WERI-Rb-1 (cell line): ENCODE results near the gene TMEM120A.
"Not testable (repeated sequence)": the region's sequence is repeated elsewhere in the genome, so short reads cannot be mapped to it uniquely, and the experiment has no call there.

Experiments
- DNase-seq: peaks from one replicate; pipeline ENCODE4 v3.0.0-alpha.2; 2020
- H3K27ac ChIP-seq: fragments of 250-450 bp; sonication (Bioruptor Pico); 2 replicates; pipeline ENCODE4 v1.5.1; 2020; ENCODE audit warnings: mild to moderate bottlenecking, moderate library complexity
- H3K27me3 ChIP-seq: fragments of 250-450 bp; sonication (Bioruptor Pico); 2 replicates; pipeline ENCODE4 v1.5.1; 2021; ENCODE audit warnings: mild to moderate bottlenecking, low read depth, moderate library complexity; ENCODE audit not compliant: insufficient read depth, severe bottlenecking
- H3K36me3 ChIP-seq: fragments of 250-450 bp; sonication (Bioruptor Pico); 2 replicates; pipeline ENCODE4 v1.5.1; 2020; ENCODE audit warnings: mild to moderate bottlenecking, moderate library complexity
- H3K4me3 ChIP-seq: 2 replicates; pipeline ENCODE4 v1.5.1; 2011; ENCODE audit warnings: low read depth, mild to moderate bottlenecking, control low read depth, low read length
- H3K9me3 ChIP-seq: fragments of 250-450 bp; sonication (Bioruptor Pico); 2 replicates; pipeline ENCODE4 v1.5.1; 2021; ENCODE audit warnings: mild to moderate bottlenecking, moderate library complexity; ENCODE audit not compliant: severe bottlenecking
- TF ChIP-seq, protein P1 (sequence below): IDR thresholded peaks from 2 replicates; pipeline ENCODE4 v1.5.1; 2011; ENCODE audit warnings: low read depth, mild to moderate bottlenecking, control low read depth, inconsistent platforms, low read length

TMEM120A gene

DNA sequence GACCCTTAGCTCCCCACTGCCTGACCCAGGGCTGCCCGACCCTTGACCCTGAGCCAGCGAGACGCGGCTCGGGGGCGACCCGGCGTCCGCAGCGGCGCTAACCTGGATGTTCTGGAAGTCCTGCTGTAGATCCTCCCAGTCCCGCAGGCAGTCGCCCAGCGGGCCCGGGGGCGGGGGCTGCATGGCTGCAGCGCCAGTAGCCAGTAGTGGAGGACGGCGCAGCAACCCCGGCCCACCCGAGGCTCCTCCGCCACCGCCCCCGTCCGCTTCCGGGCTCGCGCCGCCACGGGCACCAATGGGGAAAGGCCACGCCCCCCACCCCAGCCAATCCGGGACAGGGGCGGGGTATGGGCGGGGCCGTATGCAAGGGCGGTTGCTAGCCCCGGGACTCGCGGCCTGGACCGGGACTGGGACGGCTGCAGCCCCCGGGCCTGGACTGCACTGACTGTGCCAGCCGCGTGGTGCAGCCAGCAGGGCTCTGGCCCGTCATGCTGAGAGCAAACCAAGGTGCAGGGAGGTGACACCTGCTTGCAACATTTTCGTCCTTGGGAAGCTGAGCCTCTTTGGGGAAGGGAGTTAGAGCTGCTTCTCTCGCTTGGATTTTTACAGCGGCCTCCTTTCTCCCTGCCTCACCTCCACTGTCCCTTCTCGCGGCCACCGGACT lies at the start of gene TMEM120A:
TSS of gene TMEM120A (minus strand) at position 208 of the 664 bp plus-strand sequence. CDS start at position 183, 25 bp downstream.
- H3K27me3 ChIP-seq = no peaks in the 10 kb centered on the region
- TF ChIP-seq, protein P1, sequence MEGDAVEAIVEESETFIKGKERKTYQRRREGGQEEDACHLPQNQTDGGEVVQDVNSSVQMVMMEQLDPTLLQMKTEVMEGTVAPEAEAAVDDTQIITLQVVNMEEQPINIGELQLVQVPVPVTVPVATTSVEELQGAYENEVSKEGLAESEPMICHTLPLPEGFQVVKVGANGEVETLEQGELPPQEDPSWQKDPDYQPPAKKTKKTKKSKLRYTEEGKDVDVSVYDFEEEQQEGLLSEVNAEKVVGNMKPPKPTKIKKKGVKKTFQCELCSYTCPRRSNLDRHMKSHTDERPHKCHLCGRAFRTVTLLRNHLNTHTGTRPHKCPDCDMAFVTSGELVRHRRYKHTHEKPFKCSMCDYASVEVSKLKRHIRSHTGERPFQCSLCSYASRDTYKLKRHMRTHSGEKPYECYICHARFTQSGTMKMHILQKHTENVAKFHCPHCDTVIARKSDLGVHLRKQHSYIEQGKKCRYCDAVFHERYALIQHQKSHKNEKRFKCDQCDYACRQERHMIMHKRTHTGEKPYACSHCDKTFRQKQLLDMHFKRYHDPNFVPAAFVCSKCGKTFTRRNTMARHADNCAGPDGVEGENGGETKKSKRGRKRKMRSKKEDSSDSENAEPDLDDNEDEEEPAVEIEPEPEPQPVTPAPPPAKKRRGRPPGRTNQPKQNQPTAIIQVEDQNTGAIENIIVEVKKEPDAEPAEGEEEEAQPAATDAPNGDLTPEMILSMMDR = 0 out of 2 replicates have a peak, but pooled peaks have one; percentile 15
- peak within 1 kb of the TSS; percentile 79 for H3K4me3 ChIP-seq
- no peaks in the 10 kb centered on the region for H3K9me3 ChIP-seq
- no peaks in the 10 kb centered on the region; the same call in 1 of the 2 replicates for H3K36me3 ChIP-seq
- H3K27ac ChIP-seq = peak within 1 kb of the TSS; percentile 50
- peak; percentile 96 for DNase-seq

DNA sequence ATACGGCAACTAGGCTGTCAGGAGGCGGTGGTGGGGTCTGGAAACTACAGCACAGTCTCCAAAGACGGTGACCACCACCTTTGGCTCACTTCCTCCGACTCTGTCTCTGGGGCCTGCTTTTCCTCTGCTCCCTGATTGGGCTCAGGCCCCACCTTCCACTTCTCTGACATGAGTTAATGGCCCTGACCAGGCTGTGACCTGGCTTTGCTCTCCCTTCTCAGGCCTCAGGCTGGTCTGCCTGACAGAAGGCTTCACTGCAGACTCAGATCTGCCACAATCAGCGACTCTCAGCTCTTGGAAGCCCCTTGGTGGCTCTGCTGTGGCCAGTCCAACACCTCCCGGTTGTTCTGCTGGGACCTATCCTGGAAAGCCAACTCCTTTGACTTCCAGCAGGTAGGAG lies 45.7 kb upstream of the TMEM120A start:
- peaks cover 3% of the 10 kb centered on the region; the same call in 1 of the 2 replicates for H3K36me3 ChIP-seq
- H3K27ac ChIP-seq = no peak overlapping the region
- no peaks in the 10 kb centered on the region for H3K9me3 ChIP-seq
- no peak for DNase-seq
- no peaks in the 10 kb centered on the region for H3K27me3 ChIP-seq
- H3K4me3 ChIP-seq = no peak overlapping the region
- TF ChIP-seq, protein P1 = no peak

DNA sequence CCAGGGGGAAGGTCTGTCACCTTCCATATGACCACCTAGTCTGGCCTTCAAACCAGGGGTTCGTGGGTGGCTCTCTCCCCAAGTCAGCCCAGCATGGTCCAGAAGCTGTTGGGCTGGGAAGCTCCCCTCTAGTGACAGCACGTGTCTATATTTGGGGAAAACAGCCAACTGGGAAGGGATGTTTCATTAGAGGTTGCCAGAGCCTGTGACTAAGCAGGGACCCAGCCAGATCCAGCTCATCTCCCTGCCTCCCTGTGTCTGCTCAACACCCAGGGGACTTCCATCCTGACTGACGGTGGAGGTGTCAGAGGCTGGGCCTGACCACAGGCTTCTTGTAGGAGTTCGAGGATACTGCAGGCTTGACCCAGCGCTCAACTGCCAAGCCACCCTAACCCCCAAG lies 42.9 kb upstream of the TMEM120A start:
- no peak for DNase-seq
- Histone ChIP-seq H3K4me3 (no peak overlapping the region), H3K36me3 (peaks cover 3% of the 10 kb centered on the region; the same call in 1 of the 2 replicates), H3K9me3 (no peaks in the 10 kb centered on the region), H3K27me3 (no peaks in the 10 kb centered on the region), H3K27ac (no peak overlapping the region)
- TF ChIP-seq, protein P1 = no peak

DNA sequence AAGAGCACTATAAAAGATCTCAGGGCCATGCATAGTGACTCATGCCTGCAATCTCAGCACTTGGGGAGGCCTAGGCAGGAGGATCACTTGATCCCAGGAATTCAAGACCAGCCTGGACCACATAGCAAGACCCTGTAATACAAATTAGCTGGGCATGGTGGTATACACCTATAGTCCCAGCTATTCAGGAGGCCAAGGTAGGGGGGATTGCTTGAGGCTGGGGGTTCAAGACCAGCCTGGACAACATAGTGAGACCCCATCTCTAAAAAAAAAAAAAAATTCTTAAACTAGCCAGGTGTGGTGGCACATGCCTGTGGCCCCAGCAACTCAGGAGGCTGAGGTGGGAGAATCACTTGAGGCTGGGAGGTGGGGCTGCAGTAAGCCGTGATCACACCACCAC lies 37.6 kb upstream of the TMEM120A start:
- TF ChIP-seq, protein P1 = no peak
- H3K9me3 ChIP-seq = no peaks in the 10 kb centered on the region
- DNase-seq = no peak
- peaks cover 4% of the 10 kb centered on the region for H3K36me3 ChIP-seq
- H3K27ac ChIP-seq = no peak overlapping the region
- H3K27me3 ChIP-seq = no peaks in the 10 kb centered on the region
- no peak overlapping the region for H3K4me3 ChIP-seq

DNA sequence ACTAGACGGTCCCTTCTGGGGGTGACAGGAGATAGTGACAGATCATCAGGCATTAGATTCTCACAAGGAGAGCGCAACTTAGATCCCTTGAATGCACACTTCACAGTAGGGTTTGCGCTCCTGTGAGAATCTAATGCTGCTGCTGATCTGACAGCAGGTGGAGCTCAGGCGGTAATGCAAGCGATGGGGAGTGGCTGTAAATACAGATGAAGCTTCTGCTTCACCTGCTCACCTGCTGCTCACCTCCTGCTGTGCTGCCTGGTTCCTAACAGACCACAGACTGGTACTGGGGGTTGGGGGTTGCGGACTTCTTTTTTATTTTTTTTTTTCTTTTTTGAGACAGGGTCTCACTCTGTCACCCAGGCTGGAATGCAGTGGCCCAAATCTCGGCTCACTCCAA lies 35.3 kb upstream of the TMEM120A start:
- H3K27ac ChIP-seq = not testable (repeated sequence)

More for the DNA sequence above, 35.3 kb upstream of the TMEM120A start:
- not testable (repeated sequence) for H3K27me3 ChIP-seq, DNase-seq, H3K4me3 ChIP-seq, H3K9me3 ChIP-seq, H3K36me3 ChIP-seq
- TF ChIP-seq, protein P1 = peak; percentile 17; the same call in 1 of the 2 replicates
